ENCODE results near the gene TRAPPC1. TPM values are rescaled to one million over a fixed set of nuclear protein-coding genes. Genes with fewer than 3 reads are reported as not detected.

TRAPPC1 gene
- total RNA-seq, 1 experiment from 2014 or later, result 132 TPM

DNA sequence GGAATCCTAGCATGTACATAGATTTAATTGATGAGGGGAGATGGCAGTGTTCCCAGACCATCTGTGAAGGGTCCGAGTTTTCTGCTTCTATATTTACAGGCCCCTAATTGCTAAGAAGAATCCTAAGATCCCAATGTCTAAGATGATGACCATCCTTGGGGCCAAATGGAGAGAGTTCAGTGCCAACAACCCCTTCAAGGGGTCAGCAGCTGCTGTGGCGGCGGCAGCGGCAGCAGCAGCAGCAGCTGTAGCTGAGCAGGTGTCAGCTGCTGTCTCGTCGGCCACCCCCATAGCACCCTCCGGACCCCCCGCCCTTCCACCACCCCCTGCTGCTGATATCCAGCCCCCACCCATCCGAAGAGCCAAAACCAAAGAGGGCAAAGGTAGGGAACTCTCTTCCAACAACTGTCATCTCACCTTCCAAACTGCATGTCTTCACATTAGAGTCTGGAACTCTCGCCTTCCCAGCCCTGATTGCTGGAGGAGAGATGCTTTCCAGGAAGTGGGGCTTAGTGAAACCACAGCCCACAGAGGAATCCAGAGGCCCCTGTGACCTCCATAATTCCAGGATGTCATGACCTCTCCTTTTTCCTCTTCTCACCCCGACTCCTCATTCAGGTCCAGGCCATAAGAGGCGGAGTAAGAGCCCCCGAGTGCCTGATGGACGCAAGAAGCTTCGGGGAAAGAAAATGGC is 38.4 kb downstream of the TRAPPC1 start:
- H3K4me3 Mint-ChIP-seq, result no peak overlapping the region
- H3K9ac ChIP-seq (ENCODE audit: extremely low read depth, insufficient read length, low read length), result no peak overlapping the region
- H2BK12ac ChIP-seq (ENCODE audit: insufficient read length, low read depth, low read length), result no peak overlapping the region
- H2BK15ac ChIP-seq (ENCODE audit: low read depth, low read length), result no peak overlapping the region
- no peak overlapping the region; a peak in 1 of 7 replicates for H3K27ac Mint-ChIP-seq
- H3T11ph ChIP-seq (ENCODE audit: low read length), result no peak overlapping the region
- no peak overlapping the region for H3K27ac ChIP-seq (ENCODE audit: insufficient read length, low read depth, low read length)
- H3K9me3 ChIP-seq (ENCODE audit: control insufficient read depth, low read depth, low read length), result no peaks in the 10 kb centered on the region
- H3K23me2 ChIP-seq (ENCODE audit: insufficient read length, low read depth, low read length, poor library complexity, severe bottlenecking), result no peaks in the 10 kb centered on the region
- no peak overlapping the region for H4K8ac ChIP-seq (replicated peaks; ENCODE audit: insufficient read length, low read depth, low read length)
- no peaks in the 10 kb centered on the region for H3K27me3 ChIP-seq (ENCODE audit: insufficient read depth, low read length)
- H2BK5ac ChIP-seq (ENCODE audit: insufficient read length, low read length), result no peak overlapping the region
- H3K23ac ChIP-seq (ENCODE audit: insufficient read length, low read depth, low read length), result no peak overlapping the region
- no peak overlapping the region for H2BK20ac ChIP-seq (ENCODE audit: low read depth, low read length, poor library complexity, severe bottlenecking)
- H3K18ac ChIP-seq (ENCODE audit: insufficient read length, low read depth, low read length), result no peak overlapping the region
- H3K4me1 Mint-ChIP-seq, result peaks cover 0 to 4% of the 10 kb centered on the region in 2 experiments; a peak in 3 of 4 replicates
- H3K4ac ChIP-seq (ENCODE audit: low read depth, low read length), result no peak overlapping the region
- TF ChIP-seq, protein P1, sequence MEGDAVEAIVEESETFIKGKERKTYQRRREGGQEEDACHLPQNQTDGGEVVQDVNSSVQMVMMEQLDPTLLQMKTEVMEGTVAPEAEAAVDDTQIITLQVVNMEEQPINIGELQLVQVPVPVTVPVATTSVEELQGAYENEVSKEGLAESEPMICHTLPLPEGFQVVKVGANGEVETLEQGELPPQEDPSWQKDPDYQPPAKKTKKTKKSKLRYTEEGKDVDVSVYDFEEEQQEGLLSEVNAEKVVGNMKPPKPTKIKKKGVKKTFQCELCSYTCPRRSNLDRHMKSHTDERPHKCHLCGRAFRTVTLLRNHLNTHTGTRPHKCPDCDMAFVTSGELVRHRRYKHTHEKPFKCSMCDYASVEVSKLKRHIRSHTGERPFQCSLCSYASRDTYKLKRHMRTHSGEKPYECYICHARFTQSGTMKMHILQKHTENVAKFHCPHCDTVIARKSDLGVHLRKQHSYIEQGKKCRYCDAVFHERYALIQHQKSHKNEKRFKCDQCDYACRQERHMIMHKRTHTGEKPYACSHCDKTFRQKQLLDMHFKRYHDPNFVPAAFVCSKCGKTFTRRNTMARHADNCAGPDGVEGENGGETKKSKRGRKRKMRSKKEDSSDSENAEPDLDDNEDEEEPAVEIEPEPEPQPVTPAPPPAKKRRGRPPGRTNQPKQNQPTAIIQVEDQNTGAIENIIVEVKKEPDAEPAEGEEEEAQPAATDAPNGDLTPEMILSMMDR (conservative IDR thresholded peaks at IDR 0.05), result no peak
- no peak overlapping the region for H3K14ac ChIP-seq (ENCODE audit: insufficient read depth, low read length)
- H3K56ac ChIP-seq (ENCODE audit: insufficient read length, low read depth, low read length), result no peak overlapping the region
- no peaks in the 10 kb centered on the region for H3K79me2 ChIP-seq (ENCODE audit: insufficient read depth, low read length)
- peaks cover 5 to 56% (median 26%) of the 10 kb centered on the region in 3 experiments; a peak in 6 of 7 replicates for H3K36me3 Mint-ChIP-seq (ENCODE audit: insufficient read depth in 1 of 3, low read depth in 3 of 3)
- no peaks in the 10 kb centered on the region for H3K9me3 Mint-ChIP-seq
- no peaks in the 10 kb centered on the region for H4K20me1 ChIP-seq (ENCODE audit: control insufficient read depth, insufficient read depth, insufficient read length)
- H4K91ac ChIP-seq (ENCODE audit: insufficient read length, low read depth, low read length), result no peak overlapping the region
- no peak for DNase-seq
- no peaks in the 10 kb centered on the region for H3K27me3 Mint-ChIP-seq (ENCODE audit: low read depth)
- no peak overlapping the region for H2AFZ ChIP-seq (ENCODE audit: low read length)
- no peaks in the 10 kb centered on the region for H3K79me1 ChIP-seq (ENCODE audit: insufficient read depth, low read depth, low read length, poor library complexity, severe bottlenecking)
- no peak overlapping the region for H3K4me2 ChIP-seq (ENCODE audit: insufficient read depth, insufficient read length, low read length)
- no peaks in the 10 kb centered on the region for H3K4me1 ChIP-seq (ENCODE audit: insufficient read depth, low read length)
- WGBS (ENCODE audit: extremely low coverage, insufficient read length, low lambda C conversion rate), result no CpG with 5 or more reads among the region's 15 CpGs
- H2AK5ac ChIP-seq (ENCODE audit: insufficient read length, low read length), result no peak overlapping the region
- no peak overlapping the region for H4K5ac ChIP-seq (ENCODE audit: insufficient read length, low read depth, low read length)
- no peak overlapping the region for H2BK120ac ChIP-seq (ENCODE audit: low read depth, low read length, poor library complexity, severe bottlenecking)
